Adrenal gland (tissue), 12 donors: ENCODE measurements around the gene HERPUD2. TPM values are rescaled to one million over a fixed set of nuclear protein-coding genes. Genes with fewer than 3 reads are reported as not detected.

ENCODE experiments used
- DNase-seq, 7 donors: peaks; one replicate each; pipeline ENCODE4 v3.0.0-alpha.2; 2019 to 2020
- H3K27ac ChIP-seq, 5 donors: fragments of 200-600 bp; sonication (generic) in 4 of 5; 1 replicate in 3 of 5; 2 replicates in 2 of 5; pipeline versions ENCODE4 v1.5.1 to v1.8.0; 2016 to 2020; ENCODE audit warnings: mild to moderate bottlenecking in 1 of 5
- H3K27me3 ChIP-seq: fragments of 200-600 bp; 2 replicates; pipeline ENCODE4 v1.8.0; 2021
- H3K36me3 ChIP-seq, 2 donors: fragments of 200-600 bp; replicated peaks in 1 of 2; 1 replicate in 1 of 2; 2 replicates in 1 of 2; pipeline versions ENCODE4 v1.5.1 to v1.8.0; 2018 to 2022
- H3K4me1 ChIP-seq, 2 donors: fragments of 200-600 bp; replicated peaks in 1 of 2; 1 replicate in 1 of 2; 2 replicates in 1 of 2; pipeline versions ENCODE4 v1.5.1 to v1.8.0; 2018 to 2021
- H3K4me3 ChIP-seq, 4 donors: fragments of 200-600 bp; sonication (generic) in 3 of 4; one replicate each; pipeline ENCODE4 v1.5.1; 2016 to 2018
- H3K9me3 ChIP-seq, 3 donors: fragments of 200-600 bp; sonication (generic) in 1 of 3; replicated peaks in 1 of 3; 1 replicate in 2 of 3; 2 replicates in 1 of 3; pipeline versions ENCODE4 v1.5.1 to v1.8.0; 2016 to 2021
- CTCF ChIP-seq, 6 experiments: fragments of 450-650 bp in 4 of 6; fragments of 200-600 bp in 2 of 6; sonication (generic) in 1 of 6; IDR thresholded peaks; 1 replicate in 5 of 6; 2 replicates in 1 of 6; pipeline versions ENCODE4 v1.5.1 to v1.8.0; 2016 to 2021; ENCODE audit warnings: antibody characterized with exemption in 6 of 6, mild to moderate bottlenecking in 2 of 6, moderate library complexity in 1 of 6
- POLR2A ChIP-seq, 2 donors: fragments of 450-650 bp; IDR thresholded peaks; one replicate each; pipeline ENCODE4 v1.6.1; 2017; ENCODE audit warnings: antibody characterized with exemption in 2 of 2, mild to moderate bottlenecking in 2 of 2, moderate library complexity in 1 of 2
- WGBS, 4 donors: extraction: QIAGEN DNeasy Blood & Tissue Kit in 2 of 4; methylation state at CpG; one replicate each; pipeline versions ENCODE4 v1.1.5 to v1.1.7; 2013 to 2017; 5-methylcytosine and 5-hydroxymethylcytosine counted together
- intact Hi-C, 2 donors: fragments of 100-400 bp; cut with DNase I; formaldehyde crosslinking; loops; one replicate each; pipeline versions ENCODE4 v1.14.1 to v1.15.0; 2022 to 2023
- polyA plus RNA-seq, 3 donors: library from polyadenylated mRNA; stranded (reverse); fragments of 200-250 nt in 2 of 3; fragments of 350-450 nt in 1 of 3; fragmentation: Illumina TruSeq in 1 of 3; extraction: RNeasy Lipid Tissue Mini Kit (QIAGEN cat#74804) in 1 of 3; gene quantifications; one replicate each; pipeline ENCODE4 v1.2.3, GENCODE V29; 2013 to 2014
- total RNA-seq, 9 donors: library from RNA; depleted of rRNA in 4 of 9; stranded (reverse); fragments of >200 nt in 4 of 9; fragments of 120-200 nt in 1 of 9; fragmentation: NEBNext Ultra II Directional in 1 of 9; extraction: Animal tissue kit (Norgen Biotek cat#: 25700) in 1 of 9; gene quantifications; one replicate each; pipeline versions ENCODE4 v1.1.0 to v1.2.4, GENCODE V29; 2013 to 2023
- donor health status: healthy with polysubstance abuse.
- donor health status: Bipolar disorder and iron deficiency.
- donor health status: DM: yes; HTN: yes; CAD: no.
- donor health status: DM: no; HTN: no; CAD: no.
- donor health status: DM: no; HTN: no; CAD: no.
- donor health status: DM: yes; HTN: yes; CAD: no.

HERPUD2 gene
- total and polyA plus RNA-seq, 12 donors = 7.8 to 37.4 (median 19.8) TPM

- H3K36me3 ChIP-seq = no peaks in the 10 kb centered on the region
- 69 to 88% (median 75%) methylated on average over 4 of the region's 4 CpGs for WGBS, 4 donors
These were observed 12.5 kb upstream of the HERPUD2 start for GRCh38 chr7:35707422-35707821.

GRCh38 chr7:35705932-35706461, 11.1 kb upstream of the HERPUD2 start:
- Histone ChIP-seq H3K27ac (no peak overlapping the region), H3K4me3 (no peak overlapping the region), H3K27me3 (no peaks in the 10 kb centered on the region), H3K4me1 (peaks cover 4 to 6% of the 10 kb centered on the region in 2 donors), H3K9me3 (no peaks in the 10 kb centered on the region), H3K36me3 (no peaks in the 10 kb centered on the region)
- no peak for DNase-seq
- TF ChIP-seq CTCF (IDR thresholded peaks at IDR 0.05) (no peak), POLR2A (IDR thresholded peaks at IDR 0.05) (no peak)
- intact Hi-C loops = loop anchor here (5.0 kb wide), 2 partner anchors 96 to 201 kb away; partner anchors contain the start of gene SEPTIN7 (in 1 of the 2)

More at GRCh38 chr7:35707422-35707821, 12.5 kb upstream of the HERPUD2 start:
- H3K27me3 ChIP-seq = no peaks in the 10 kb centered on the region
- H3K9me3 ChIP-seq = no peaks in the 10 kb centered on the region
- no peak overlapping the region for H3K4me3 ChIP-seq
- no peak for DNase-seq
- H3K27ac ChIP-seq = no peak overlapping the region
- intact Hi-C loops = loop anchor here (5.0 kb wide), 2 partner anchors 95 to 200 kb away; partner anchors contain the start of gene SEPTIN7 (in 1 of the 2)
- TF ChIP-seq POLR2A (IDR thresholded peaks at IDR 0.05) = no peak
- no peak for TF ChIP-seq CTCF (IDR thresholded peaks at IDR 0.05)
- H3K4me1 ChIP-seq = peaks cover 4 to 6% of the 10 kb centered on the region in 2 donors

GRCh38 chr7:35704261-35704660, 9.3 kb upstream of the HERPUD2 start:
- no peak for DNase-seq
- H3K4me3 ChIP-seq = no peak overlapping the region
- TF ChIP-seq CTCF (IDR thresholded peaks at IDR 0.05) = no peak
- TF ChIP-seq POLR2A (IDR thresholded peaks at IDR 0.05) = no peak
- H3K27ac ChIP-seq = no peak overlapping the region
- H3K4me1 ChIP-seq = peaks cover 0 to 4% of the 10 kb centered on the region in 2 donors
- intact Hi-C loops = no loop called here
- WGBS, 4 donors = 89 to 100% (median 93%) methylated on average over 1 of the region's 1 CpG
- H3K36me3 ChIP-seq = no peaks in the 10 kb centered on the region
- H3K27me3 ChIP-seq = no peaks in the 10 kb centered on the region
- H3K9me3 ChIP-seq = no peaks in the 10 kb centered on the region

GRCh38 chr7:35702541-35702940, 7.6 kb upstream of the HERPUD2 start:
- Histone ChIP-seq H3K36me3 (no peaks in the 10 kb centered on the region), H3K4me3 (no peak overlapping the region), H3K27ac (no peak overlapping the region), H3K9me3 (no peaks in the 10 kb centered on the region), H3K27me3 (no peaks in the 10 kb centered on the region), H3K4me1 (peaks cover 0 to 4% of the 10 kb centered on the region in 2 donors)
- intact Hi-C loops = no loop called here
- no peak for DNase-seq
- TF ChIP-seq CTCF (IDR thresholded peaks at IDR 0.05) = no peak
- no peak for TF ChIP-seq POLR2A (IDR thresholded peaks at IDR 0.05)
- WGBS, 4 donors = 81 to 88% (median 86%) methylated on average over 3 to 4 of the region's 4 CpGs
